Cardiac septum (tissue), 1 donor: ENCODE results near the gene RIPOR1. TPM values are rescaled to one million over a fixed set of nuclear protein-coding genes. Genes with fewer than 3 reads are reported as not detected.

ENCODE experiments used
- DNase-seq: peaks from one replicate; pipeline ENCODE4 v3.0.0-alpha.2; 2020; ENCODE audit warnings: low spot score
- intact Hi-C: fragments of 100-400 bp; cut with DNase I; formaldehyde crosslinking; loops from one replicate; pipeline ENCODE4 v1.14.0; 2022
- total RNA-seq: library from RNA; stranded (reverse); fragmentation: NEBNext Ultra II Directional; extraction: Animal tissue kit (Norgen Biotek cat#: 25700); gene quantifications from one replicate; pipeline ENCODE4 v1.2.1, GENCODE V29; 2021
- donor health status: DM: no; HTN: no; CAD: no.

Gene RIPOR1
- total RNA-seq, 1 donor from 2014 or later = 102 TPM

DNA sequence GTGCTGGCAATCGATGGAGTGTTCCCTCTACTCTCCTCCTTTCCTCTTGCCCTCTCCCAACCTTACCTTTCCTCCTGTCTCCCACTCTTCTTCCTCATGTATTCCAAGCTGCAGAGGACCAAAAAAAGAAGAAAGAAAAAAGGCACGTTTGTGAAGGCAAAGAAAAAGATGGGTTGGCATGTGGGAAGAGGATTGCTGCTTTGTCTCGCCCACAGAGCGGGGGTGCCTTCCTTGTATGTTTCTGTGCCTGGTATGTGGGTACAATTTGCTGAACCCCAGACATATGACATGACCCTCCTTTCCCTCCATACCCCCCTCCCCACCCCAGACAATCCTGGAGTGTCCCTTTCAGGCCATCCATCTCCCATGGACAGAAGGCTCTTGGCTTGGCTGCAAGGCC lies 20.6 kb downstream of the RIPOR1 start:
- intact Hi-C loops = no loop called here
- no peak for DNase-seq

DNA sequence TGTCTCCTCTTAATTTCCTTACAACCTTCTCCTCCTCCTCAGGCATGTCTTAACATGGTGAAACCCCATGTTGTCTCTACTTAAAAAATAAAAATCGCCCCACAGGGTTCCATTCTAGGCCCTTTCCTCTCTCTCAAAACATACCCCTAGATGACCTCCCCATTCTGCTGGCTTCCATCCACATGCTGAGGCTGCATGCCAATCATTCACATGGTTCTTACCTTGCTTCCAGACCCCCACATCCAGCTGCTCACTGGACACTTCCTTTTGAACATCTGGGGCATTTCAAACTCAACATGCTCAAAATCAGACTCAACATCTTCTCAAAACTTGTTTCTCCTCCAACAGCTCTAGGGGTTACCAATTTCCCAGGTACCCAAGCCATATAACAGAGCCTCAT lies 21.3 kb downstream of the RIPOR1 start:
- intact Hi-C loops = no loop called here
- no peak for DNase-seq

DNA sequence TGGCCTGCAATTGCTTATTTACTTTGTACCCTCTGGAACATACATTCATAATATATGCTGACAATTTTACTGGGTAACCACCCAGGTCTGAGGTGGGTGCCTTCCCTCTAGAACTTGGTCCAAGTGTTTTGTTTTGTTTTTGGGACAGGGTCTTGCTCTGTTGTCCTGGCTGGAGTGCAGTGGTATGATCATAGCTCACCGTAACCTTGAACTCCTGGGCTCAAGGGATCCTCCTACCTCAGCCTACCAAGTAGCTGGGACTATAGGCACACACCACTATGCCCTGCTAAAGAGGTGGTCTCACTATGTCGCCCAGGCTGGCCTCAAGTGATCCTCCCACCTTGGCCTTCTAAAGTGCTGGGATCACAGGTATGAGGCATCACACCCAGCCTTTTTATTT lies 22.5 kb downstream of the RIPOR1 start:
- intact Hi-C loops = no loop called here
- no peak for DNase-seq

- no peak for DNase-seq
- intact Hi-C loops = no loop called here
These were observed 23.3 kb downstream of the RIPOR1 start for GRCh38 chr16:67551972-67552371.

DNA sequence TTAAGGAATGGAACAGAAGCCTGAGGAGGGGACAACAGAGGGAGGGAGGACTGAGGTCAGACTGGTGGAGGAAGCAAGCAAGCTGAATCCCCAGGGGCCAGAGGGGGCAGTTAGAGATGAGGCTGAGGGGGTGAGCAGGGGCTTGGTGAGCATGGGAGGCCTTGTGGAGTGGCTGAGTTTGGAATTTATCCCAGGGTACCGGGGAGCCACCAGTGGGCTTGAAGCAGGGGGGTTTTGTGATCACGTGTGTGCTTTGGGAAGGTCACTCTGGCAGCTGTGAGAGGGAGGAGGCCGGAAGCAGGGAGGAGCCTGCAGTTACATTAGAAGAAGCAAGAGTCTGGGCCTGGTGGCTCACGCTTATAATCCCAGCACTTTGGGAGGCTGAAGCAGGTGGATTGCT lies 23.8 kb downstream of the RIPOR1 start:
- intact Hi-C loops = no loop called here
- DNase-seq = no peak

GRCh38 chr16:67555795-67556212 lies 27.2 kb downstream of the RIPOR1 start:
- DNase-seq = no peak
- intact Hi-C loops = no loop called here

GRCh38 chr16:67558859-67559258 lies 30.2 kb downstream of the RIPOR1 start:
- intact Hi-C loops = no loop called here
- peak; percentile 36 for DNase-seq

GRCh38 chr16:67560827-67561342 lies 32.3 kb downstream of the RIPOR1 start:
- intact Hi-C loops = loop anchor here (5.0 kb wide), 1 partner anchor 79 kb away; the partner anchor contains the start of genes AGRP and ATP6V0D1
- no peak for DNase-seq

DNA sequence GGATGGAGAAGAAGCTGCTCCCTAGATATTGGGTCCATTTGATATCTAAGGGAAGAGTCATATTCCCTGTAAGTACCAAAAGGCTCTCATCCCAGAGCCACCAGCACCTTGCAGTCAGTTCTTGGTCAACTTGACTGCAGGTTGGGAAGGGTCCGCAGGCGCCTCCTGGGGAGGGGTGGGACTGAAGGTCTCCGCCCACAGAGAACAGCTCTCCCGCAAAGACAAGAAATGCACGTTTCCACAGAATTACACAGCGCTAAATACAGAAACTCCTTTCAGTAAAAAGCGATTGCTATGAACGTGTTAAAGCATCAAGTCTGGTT lies 32.8 kb downstream of the RIPOR1 start:
- DNase-seq = no peak
- intact Hi-C loops = loop anchor here (5.0 kb wide), 1 partner anchor 79 kb away; the partner anchor contains the start of genes AGRP and ATP6V0D1

- DNase-seq = peak; percentile 98
- intact Hi-C loops = loop anchor here (1.0 to 5.0 kb wide), 4 partner anchors 31 to 105 kb away; partner anchors contain the start of genes AGRP and ATP6V0D1
These were observed 33.3 kb downstream of the RIPOR1 start for GRCh38 chr16:67561824-67562525.

- intact Hi-C loops = loop anchor here (1.0 to 5.0 kb wide), 4 partner anchors 32 to 105 kb away; partner anchors contain the start of genes AGRP and ATP6V0D1
- DNase-seq = no peak
These were observed 33.9 kb downstream of the RIPOR1 start, which contains the start of gene CTCF for GRCh38 chr16:67562526-67562917. CTCF (plus strand) TSS chr16:67562526; CDS start chr16:67610833, 48,307 bp downstream.

- peak; percentile 82 for DNase-seq
- intact Hi-C loops = loop anchor here (1.0 to 5.0 kb wide), 4 partner anchors 32 to 104 kb away; partner anchors contain the start of genes AGRP and ATP6V0D1
These were observed 34.5 kb downstream of the RIPOR1 start for GRCh38 chr16:67562918-67563707.

DNA sequence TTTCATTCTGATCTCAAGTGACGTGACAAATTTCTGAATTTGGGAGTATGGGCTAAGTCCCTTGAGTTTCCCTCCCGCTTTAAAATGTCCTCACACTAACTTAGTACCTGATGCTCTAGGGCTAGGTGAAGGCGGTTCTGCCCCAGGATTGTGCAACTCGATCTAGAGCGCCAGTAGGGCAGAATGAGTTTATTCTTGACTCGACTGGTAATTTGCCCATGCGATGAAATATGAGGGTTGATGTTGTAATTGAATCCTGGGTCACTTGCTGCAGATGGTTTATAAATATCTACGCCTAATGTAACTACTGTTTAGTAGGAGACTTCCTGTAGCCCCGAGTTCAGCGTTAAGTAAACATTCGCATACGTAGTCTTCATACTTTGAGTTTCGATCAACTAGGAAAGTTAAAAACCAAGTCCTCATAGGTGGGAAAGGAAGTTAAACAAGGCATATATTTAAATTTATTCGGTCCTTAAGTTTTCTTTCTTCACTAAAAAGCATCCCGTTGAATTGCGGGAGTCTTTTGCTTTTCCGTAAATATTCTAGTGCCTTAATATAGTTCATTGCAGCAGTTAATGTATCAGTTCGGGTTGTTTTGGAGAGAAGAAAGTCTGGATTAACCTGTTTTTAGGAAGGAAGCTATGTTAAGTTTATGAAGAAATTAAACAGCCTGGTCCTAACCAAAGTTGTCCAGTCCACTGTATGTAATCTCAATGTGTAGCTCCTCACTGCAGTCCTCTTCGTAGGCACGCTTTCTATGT lies 35.3 kb downstream of the RIPOR1 start:
- intact Hi-C loops = loop anchor here (2.0 to 5.0 kb wide), 2 partner anchors 33 to 82 kb away; partner anchors contain the start of genes AGRP and ATP6V0D1
- no peak for DNase-seq

DNA sequence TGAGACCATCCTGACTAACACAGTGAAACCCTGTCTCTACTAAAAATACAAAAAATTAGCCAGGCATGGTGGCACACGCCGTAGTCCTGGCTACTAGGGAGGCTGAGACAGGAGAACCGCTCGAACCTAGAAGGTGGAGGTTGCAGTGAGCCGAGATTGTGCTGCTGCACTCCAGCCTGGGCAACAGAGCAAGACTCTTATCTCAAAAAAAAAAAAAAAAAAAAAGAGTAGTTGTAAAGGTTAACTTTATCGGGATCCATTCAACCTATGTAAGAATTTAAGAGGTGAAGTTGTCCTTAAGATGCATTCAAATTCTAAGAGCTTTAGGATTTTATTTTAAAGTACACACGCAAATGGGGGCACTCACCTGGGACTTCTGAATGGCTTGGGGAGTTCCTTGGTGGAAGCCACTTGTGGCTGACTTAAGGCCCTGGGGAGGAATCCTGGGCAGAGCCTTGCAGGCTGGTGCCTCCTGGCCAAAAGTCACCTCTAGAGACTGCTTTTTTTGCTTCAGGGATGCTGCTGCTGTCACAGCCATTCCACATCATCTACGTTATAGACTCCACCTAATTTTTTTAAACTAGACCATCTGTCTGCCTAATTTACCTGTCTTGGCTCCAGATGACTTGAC lies 37.0 kb downstream of the RIPOR1 start:
- DNase-seq = no peak
- intact Hi-C loops = no loop called here

DNA sequence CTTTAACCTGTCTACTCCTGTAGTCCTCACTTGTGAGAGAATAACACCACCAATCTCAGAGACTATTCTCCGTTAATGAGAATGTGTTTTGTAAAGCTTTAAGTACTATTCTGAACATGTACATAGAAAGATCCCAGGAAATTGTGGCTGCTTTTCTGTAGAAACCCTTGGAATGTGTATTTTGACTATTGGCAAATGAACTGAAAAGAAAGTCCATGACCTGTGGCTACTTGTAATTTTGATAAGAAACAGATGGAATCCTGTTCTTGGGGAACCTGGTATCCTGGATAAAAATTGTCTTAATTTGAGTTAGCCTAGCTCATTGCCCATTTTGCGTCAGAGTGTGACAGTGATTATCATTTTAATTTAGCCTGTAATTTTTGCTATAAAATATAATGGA lies 42.8 kb downstream of the RIPOR1 start:
- intact Hi-C loops = no loop called here
- DNase-seq = no peak

- intact Hi-C loops = no loop called here
- no peak for DNase-seq
These were observed 43.4 kb downstream of the RIPOR1 start for GRCh38 chr16:67571981-67572431.

- intact Hi-C loops = no loop called here
These were observed 51.1 kb downstream of the RIPOR1 start for GRCh38 chr16:67579686-67580085.

DNA sequence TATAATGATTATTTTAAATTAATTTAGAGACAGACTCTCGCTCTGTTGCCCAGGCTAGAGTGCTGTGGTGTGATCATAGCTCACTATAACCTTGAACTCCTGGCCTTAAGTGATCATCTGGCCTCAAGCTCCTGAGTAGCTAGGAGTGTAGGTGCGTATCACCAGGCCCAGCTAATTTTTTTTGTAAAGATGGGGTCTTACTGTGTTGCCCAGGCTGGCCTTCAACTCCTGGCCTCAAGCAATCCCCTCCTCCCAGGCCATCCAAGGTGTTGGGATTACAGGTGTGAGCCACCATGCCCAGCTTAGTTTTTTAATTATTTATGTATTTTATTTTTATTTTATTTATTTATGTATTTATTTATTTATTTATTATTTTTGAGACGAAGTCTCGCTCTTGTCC lies 51.6 kb downstream of the RIPOR1 start:
- intact Hi-C loops = no loop called here
- DNase-seq = no peak

More at GRCh38 chr16:67579686-67580085, 51.1 kb downstream of the RIPOR1 start:
- no peak for DNase-seq

- no peak for DNase-seq
- intact Hi-C loops = no loop called here
These were observed 64.7 kb downstream of the RIPOR1 start for GRCh38 chr16:67593288-67593687.
